Upper lobe of right lung (tissue), 1 donor: ENCODE data around the gene EDAR. TPM values are rescaled to one million over a fixed set of nuclear protein-coding genes. Genes with fewer than 3 reads are reported as not detected.

Experiments used
- ATAC-seq: fragments of 200-7000 bp; cut with Tn5 transposase; one replicate; pipeline ENCODE4 v1.9.1; 2020; ENCODE audit warnings: mild to moderate bottlenecking, moderate library complexity
- DNase-seq: peaks from one replicate; pipeline ENCODE4 v3.0.0-alpha.2; 2020
- H3K27ac ChIP-seq: fragments of 200-600 bp; one replicate; pipeline ENCODE4 v1.8.0; 2022
- H3K27me3 ChIP-seq: fragments of 200-600 bp; one replicate; pipeline ENCODE4 v1.8.0; 2022; ENCODE audit warnings: mild to moderate bottlenecking
- H3K36me3 ChIP-seq: fragments of 200-600 bp; one replicate; pipeline ENCODE4 v1.8.0; 2022
- H3K4me1 ChIP-seq: fragments of 200-600 bp; one replicate; pipeline ENCODE4 v1.8.0; 2022
- H3K4me3 ChIP-seq: fragments of 200-600 bp; one replicate; pipeline ENCODE4 v1.8.0; 2022; ENCODE audit warnings: mild to moderate bottlenecking
- H3K9me3 ChIP-seq: fragments of 200-600 bp; one replicate; pipeline ENCODE4 v1.8.0; 2022
- intact Hi-C: fragments of 100-400 bp; cut with DNase I; formaldehyde crosslinking; loops from one replicate; pipeline ENCODE4 v1.11.0; 2022
- total RNA-seq: library from RNA; stranded (reverse); fragmentation: NEBNext Ultra II Directional; extraction: Animal tissue kit (Norgen Biotek cat#: 25700); gene quantifications from one replicate; pipeline ENCODE4 v1.2.1, GENCODE V29; 2021
- TF ChIP-seq, protein P1 (sequence below): fragments of 200-600 bp; IDR thresholded peaks from one replicate; pipeline ENCODE4 v1.8.0; 2022; ENCODE audit warnings: antibody characterized with exemption
- donor health status: DM: no; HTN: yes; CAD: no; lungs with severe emphysema.

Gene EDAR
- total RNA-seq, 1 donor from 2014 or later, result 0.20 TPM

DNA sequence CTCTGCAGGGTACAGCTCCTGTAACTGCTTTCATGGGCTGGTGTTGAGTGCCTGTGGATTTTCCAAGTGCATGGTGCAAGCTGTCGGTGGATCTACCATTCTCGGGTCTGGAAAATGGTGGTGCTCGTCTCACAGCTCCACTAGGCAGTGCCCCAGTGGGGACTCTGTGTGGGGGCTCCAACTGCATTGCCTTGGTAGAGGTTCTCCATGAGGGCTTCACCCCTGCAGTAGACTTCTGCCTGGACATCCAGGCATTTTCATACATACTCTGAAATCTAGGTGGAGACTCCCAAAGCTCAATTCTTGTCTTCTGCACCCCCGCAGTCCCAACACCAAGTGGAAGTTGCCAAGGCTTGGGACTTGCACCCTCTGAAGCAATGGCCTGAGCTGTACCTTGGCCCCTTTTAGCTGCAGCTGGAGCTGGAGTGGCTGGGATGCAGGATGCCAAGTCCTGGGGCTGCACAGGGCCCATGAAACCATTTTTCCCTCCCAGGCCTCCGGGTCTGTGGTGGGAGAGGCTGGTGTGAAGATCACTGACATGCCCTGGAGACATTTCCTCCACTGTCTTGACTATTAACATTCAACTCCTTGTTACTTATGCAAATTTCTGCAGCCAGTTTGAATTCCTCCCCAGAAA lies 41.6 kb downstream of the EDAR start:
- TF ChIP-seq, protein P1, sequence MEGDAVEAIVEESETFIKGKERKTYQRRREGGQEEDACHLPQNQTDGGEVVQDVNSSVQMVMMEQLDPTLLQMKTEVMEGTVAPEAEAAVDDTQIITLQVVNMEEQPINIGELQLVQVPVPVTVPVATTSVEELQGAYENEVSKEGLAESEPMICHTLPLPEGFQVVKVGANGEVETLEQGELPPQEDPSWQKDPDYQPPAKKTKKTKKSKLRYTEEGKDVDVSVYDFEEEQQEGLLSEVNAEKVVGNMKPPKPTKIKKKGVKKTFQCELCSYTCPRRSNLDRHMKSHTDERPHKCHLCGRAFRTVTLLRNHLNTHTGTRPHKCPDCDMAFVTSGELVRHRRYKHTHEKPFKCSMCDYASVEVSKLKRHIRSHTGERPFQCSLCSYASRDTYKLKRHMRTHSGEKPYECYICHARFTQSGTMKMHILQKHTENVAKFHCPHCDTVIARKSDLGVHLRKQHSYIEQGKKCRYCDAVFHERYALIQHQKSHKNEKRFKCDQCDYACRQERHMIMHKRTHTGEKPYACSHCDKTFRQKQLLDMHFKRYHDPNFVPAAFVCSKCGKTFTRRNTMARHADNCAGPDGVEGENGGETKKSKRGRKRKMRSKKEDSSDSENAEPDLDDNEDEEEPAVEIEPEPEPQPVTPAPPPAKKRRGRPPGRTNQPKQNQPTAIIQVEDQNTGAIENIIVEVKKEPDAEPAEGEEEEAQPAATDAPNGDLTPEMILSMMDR, result no peak
- peaks cover 6% of the 10 kb centered on the region for H3K9me3 ChIP-seq
- no peaks in the 10 kb centered on the region for H3K27me3 ChIP-seq
- ATAC-seq (no peak), DNase-seq (no peak)
- intact Hi-C loops, result no loop called here
- H3K4me1 ChIP-seq, result no peaks in the 10 kb centered on the region
- no peaks in the 10 kb centered on the region for H3K36me3 ChIP-seq
- no peak overlapping the region for H3K27ac ChIP-seq
- H3K4me3 ChIP-seq, result no peak overlapping the region

DNA sequence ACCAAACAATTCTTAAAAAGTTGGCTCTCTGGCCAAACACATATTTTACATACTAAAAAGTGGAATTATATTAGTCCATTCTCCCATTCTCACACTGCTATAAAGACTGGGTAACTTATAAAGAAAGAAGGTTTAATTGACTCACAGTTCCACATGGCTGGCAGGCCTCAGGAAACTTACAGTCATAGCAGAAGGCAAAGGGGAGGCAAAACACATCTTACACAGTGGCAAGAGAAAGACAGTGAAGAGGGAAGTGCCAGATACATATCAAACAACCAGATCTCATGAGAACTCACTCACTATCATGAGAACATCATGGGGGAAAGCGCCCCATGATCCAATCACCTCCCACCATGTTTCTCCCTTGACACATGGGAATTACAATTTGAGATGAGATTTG lies 42.6 kb downstream of the EDAR start:
- Histone ChIP-seq H3K4me1 (no peaks in the 10 kb centered on the region), H3K36me3 (no peaks in the 10 kb centered on the region), H3K27me3 (no peaks in the 10 kb centered on the region), H3K4me3 (no peak overlapping the region), H3K9me3 (peaks cover 6% of the 10 kb centered on the region), H3K27ac (no peak overlapping the region)
- TF ChIP-seq, protein P1, result no peak
- intact Hi-C loops, result no loop called here
- DNase-seq (no peak), ATAC-seq (no peak)

GRCh38 chr2:108945969-108946368 lies 43.1 kb downstream of the EDAR start:
- Histone ChIP-seq H3K36me3 (no peaks in the 10 kb centered on the region), H3K27me3 (no peaks in the 10 kb centered on the region), H3K4me1 (no peaks in the 10 kb centered on the region), H3K4me3 (no peak overlapping the region), H3K27ac (no peak overlapping the region), H3K9me3 (peaks cover 6% of the 10 kb centered on the region)
- ATAC-seq (peak; percentile 34), DNase-seq (no peak)
- intact Hi-C loops, result no loop called here
- TF ChIP-seq, protein P1, result no peak

GRCh38 chr2:108944601-108945331 lies 44.3 kb downstream of the EDAR start:
- Histone ChIP-seq H3K9me3 (peaks cover 6% of the 10 kb centered on the region), H3K4me3 (no peak overlapping the region), H3K36me3 (no peaks in the 10 kb centered on the region), H3K27me3 (no peaks in the 10 kb centered on the region), H3K4me1 (no peaks in the 10 kb centered on the region), H3K27ac (no peak overlapping the region)
- intact Hi-C loops, result no loop called here
- no peak for DNase-seq
- TF ChIP-seq, protein P1, result no peak
- no peak for ATAC-seq

GRCh38 chr2:108943751-108944150 lies 45.3 kb downstream of the EDAR start:
- Histone ChIP-seq H3K4me1 (no peaks in the 10 kb centered on the region), H3K36me3 (no peaks in the 10 kb centered on the region), H3K4me3 (no peak overlapping the region), H3K9me3 (peaks cover 6% of the 10 kb centered on the region), H3K27me3 (no peaks in the 10 kb centered on the region), H3K27ac (no peak overlapping the region)
- TF ChIP-seq, protein P1, result no peak
- intact Hi-C loops, result no loop called here
- ATAC-seq (no peak), DNase-seq (no peak)
